NT2/D1 (cell line): ENCODE data around the gene HBA2.

ENCODE experiments used
- YY1 ChIP-seq: IDR thresholded peaks from 2 replicates; pipeline ENCODE4 v1.6.1; 2011; ENCODE audit not compliant: insufficient read length, insufficient read depth
- ZNF274 ChIP-seq: IDR thresholded peaks from 2 replicates; pipeline ENCODE4 v1.6.1; 2011; ENCODE audit warnings: mild to moderate bottlenecking, low read depth, low read length

DNA sequence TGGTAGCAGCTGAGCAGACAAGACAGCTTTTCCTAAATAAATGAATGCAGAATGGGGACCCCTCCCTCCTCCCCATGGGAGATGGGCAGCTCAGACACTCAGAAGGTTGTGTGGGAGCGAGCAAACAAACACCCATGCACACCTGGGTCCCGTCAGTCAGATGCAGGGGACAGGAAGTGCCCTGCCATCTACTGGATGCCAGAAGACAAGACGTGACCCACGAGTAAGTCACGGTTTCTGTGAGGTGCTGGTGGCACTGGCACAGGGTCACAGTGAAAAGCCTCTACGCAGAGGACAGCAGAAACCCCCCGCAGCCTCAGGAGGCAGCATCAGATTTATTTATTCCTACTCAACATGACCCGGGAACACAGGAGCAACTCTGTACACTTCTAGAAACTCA lies 16.0 kb downstream of the HBA2 start:
- TF ChIP-seq YY1 (no peak), ZNF274 (no peak)
